Activated T-helper 2 cell treated with anti-CD3 and anti-CD28 coated beads, Interferon-gamma antibody, Interleukin-2, Interleukin-4, amounts not matched to agents 10 μg/mL and 5 μg/mL and 100 μg/mL, durations not matched to agents 14 hours and 24 hours and 36 hours (primary cell): ENCODE results near the gene RNF224. TPM values are rescaled to one million over a fixed set of nuclear protein-coding genes. Genes with fewer than 3 reads are reported as not detected.
"Not testable (repeated sequence)": the region's sequence is repeated elsewhere in the genome, so short reads cannot be mapped to it uniquely, and the experiment has no call there.

Source experiments
- DNase-seq: peaks from one replicate; pipeline ENCODE4 v3.0.0; 2021; ENCODE audit warnings: low spot score
- H3K27ac Mint-ChIP-seq: one replicate; pipeline ENCODE4 v1.8.0; 2021; ENCODE audit warnings: mixed read lengths
- H3K27me3 Mint-ChIP-seq: one replicate; pipeline ENCODE4 v1.8.0; 2021; ENCODE audit warnings: low read depth, mixed read lengths
- H3K36me3 Mint-ChIP-seq: one replicate; pipeline ENCODE4 v1.8.0; 2021; ENCODE audit warnings: low read depth, mixed read lengths
- H3K4me1 Mint-ChIP-seq: one replicate; pipeline ENCODE4 v1.8.0; 2021; ENCODE audit warnings: low read depth, mixed read lengths
- H3K4me3 Mint-ChIP-seq: one replicate; pipeline ENCODE4 v1.8.0; 2021; ENCODE audit warnings: low read depth, mild to moderate bottlenecking, moderate library complexity, mixed read lengths
- H3K9me3 Mint-ChIP-seq: one replicate; pipeline ENCODE4 v1.8.0; 2021; ENCODE audit warnings: mixed read lengths
- intact Hi-C: fragments of 100-400 bp; cut with micrococcal nuclease; formaldehyde crosslinking; loops from one replicate; pipeline ENCODE4 v1.15.1; 2023
- total RNA-seq: library from RNA; stranded (reverse); gene quantifications from 2 replicates; pipeline ENCODE4 v1.2.3, GENCODE V29; 2022

Gene RNF224
- total RNA-seq, 1 donor from 2014 or later: not detected

GRCh38 chr9:137236238-137236935 lies 9.1 kb downstream of the RNF224 start:
- DNase-seq: peak; percentile 83
- H3K4me3 Mint-ChIP-seq: no peak overlapping the region
- no peaks in the 10 kb centered on the region for H3K9me3 Mint-ChIP-seq
- H3K27ac Mint-ChIP-seq: no peak overlapping the region
- H3K27me3 Mint-ChIP-seq: peaks cover 3% of the 10 kb centered on the region
- peaks cover 4% of the 10 kb centered on the region for H3K4me1 Mint-ChIP-seq
- H3K36me3 Mint-ChIP-seq: peaks cover 5% of the 10 kb centered on the region
- intact Hi-C loops: loop anchor here (5.0 kb wide), 3 partner anchors 49 to 189 kb away; partner anchors contain the start of genes ANAPC2, MAN1B1, NPDC1 and SSNA1

GRCh38 chr9:137236936-137237421 lies 9.7 kb downstream of the RNF224 start:
- Mint-ChIP-seq H3K36me3 (peaks cover 6% of the 10 kb centered on the region), H3K27ac (no peak overlapping the region), H3K27me3 (peaks cover 3% of the 10 kb centered on the region), H3K4me3 (no peak overlapping the region), H3K9me3 (no peaks in the 10 kb centered on the region), H3K4me1 (peaks cover 4% of the 10 kb centered on the region)
- intact Hi-C loops: loop anchor here (5.0 kb wide), 3 partner anchors 50 to 190 kb away; partner anchors contain the start of genes ANAPC2, MAN1B1, NPDC1 and SSNA1
- no peak for DNase-seq

- intact Hi-C loops: loop anchor here (5.0 kb wide), 3 partner anchors 51 to 191 kb away; partner anchors contain the start of genes ANAPC2, MAN1B1, NPDC1 and SSNA1
- H3K36me3 Mint-ChIP-seq: peaks cover 17% of the 10 kb centered on the region
Measured at GRCh38 chr9:137237759-137238726, 10.7 kb downstream of the RNF224 start.

GRCh38 chr9:137239541-137240200 lies 12.4 kb downstream of the RNF224 start:
- H3K36me3 Mint-ChIP-seq: peaks cover 27% of the 10 kb centered on the region
- intact Hi-C loops: loop anchor here (5.0 kb wide), 4 partner anchors 52 to 192 kb away; partner anchors contain the start of genes ANAPC2, MAN1B1, NPDC1 and SSNA1
- not testable (repeated sequence) for H3K9me3 Mint-ChIP-seq, DNase-seq, H3K27me3 Mint-ChIP-seq
- peak overlapping the region; percentile 46 for H3K27ac Mint-ChIP-seq
- peaks cover 14% of the 10 kb centered on the region for H3K4me1 Mint-ChIP-seq
- peak overlapping the region; percentile 79 for H3K4me3 Mint-ChIP-seq

More at GRCh38 chr9:137237759-137238726, 10.7 kb downstream of the RNF224 start:
- H3K27me3 Mint-ChIP-seq: peaks cover 3% of the 10 kb centered on the region
- no peaks in the 10 kb centered on the region for H3K9me3 Mint-ChIP-seq
- no peak overlapping the region for H3K4me3 Mint-ChIP-seq
- H3K4me1 Mint-ChIP-seq: peaks cover 12% of the 10 kb centered on the region
- DNase-seq: no peak
- no peak overlapping the region for H3K27ac Mint-ChIP-seq

- intact Hi-C loops: loop anchor here (5.0 kb wide), 1 partner anchor 113 kb away; no protein-coding TSS in a partner anchor
- DNase-seq: no peak
- peaks cover 27% of the 10 kb centered on the region for H3K36me3 Mint-ChIP-seq
- peak overlapping the region; percentile 79 for H3K4me3 Mint-ChIP-seq
- no peaks in the 10 kb centered on the region for H3K9me3 Mint-ChIP-seq
- H3K27ac Mint-ChIP-seq: peak overlapping the region; percentile 46
- no peaks in the 10 kb centered on the region for H3K27me3 Mint-ChIP-seq
- peaks cover 14% of the 10 kb centered on the region for H3K4me1 Mint-ChIP-seq
Measured at GRCh38 chr9:137240318-137240840, 13.1 kb downstream of the RNF224 start.

GRCh38 chr9:137240841-137241489 lies 13.7 kb downstream of the RNF224 start, which contains the start of gene TUBB4B:
Gene TUBB4B, plus strand, starts transcription at chr9:137241287. Its CDS starts 74 bp downstream, at chr9:137241361.
- peaks cover 27% of the 10 kb centered on the region for H3K36me3 Mint-ChIP-seq
- peak; percentile 98 for DNase-seq
- no peaks in the 10 kb centered on the region for H3K9me3 Mint-ChIP-seq
- H3K27me3 Mint-ChIP-seq: no peaks in the 10 kb centered on the region
- intact Hi-C loops: loop anchor here (1.0 to 5.0 kb wide), 3 partner anchors 14 to 114 kb away; partner anchors contain the start of gene NELFB
- H3K4me1 Mint-ChIP-seq: peaks cover 14% of the 10 kb centered on the region
- peak within 1 kb of the TSS; percentile 89 for H3K4me3 Mint-ChIP-seq
- H3K27ac Mint-ChIP-seq: peak within 1 kb of the TSS; percentile 92

- Mint-ChIP-seq H3K27ac (no peak overlapping the region), H3K36me3 (peaks cover 27% of the 10 kb centered on the region), H3K9me3 (no peaks in the 10 kb centered on the region), H3K4me3 (peak overlapping the region; percentile 85), H3K4me1 (peaks cover 14% of the 10 kb centered on the region), H3K27me3 (no peaks in the 10 kb centered on the region)
- intact Hi-C loops: loop anchor here (1.0 to 5.0 kb wide), 3 partner anchors 14 to 114 kb away; partner anchors contain the start of gene NELFB
- peak; percentile 63 for DNase-seq
Measured at GRCh38 chr9:137241490-137242268, 14.4 kb downstream of the RNF224 start.

- Mint-ChIP-seq H3K27ac (peak overlapping the region; percentile 55), H3K9me3 (no peaks in the 10 kb centered on the region), H3K36me3 (peaks cover 27% of the 10 kb centered on the region), H3K27me3 (no peaks in the 10 kb centered on the region), H3K4me1 (peaks cover 14% of the 10 kb centered on the region), H3K4me3 (peak overlapping the region; percentile 85)
- intact Hi-C loops: loop anchor here (5.0 kb wide), 1 partner anchor 115 kb away; no protein-coding TSS in a partner anchor
- DNase-seq: no peak
Measured at GRCh38 chr9:137242269-137243203, 15.2 kb downstream of the RNF224 start.

GRCh38 chr9:137243266-137243625 lies 15.9 kb downstream of the RNF224 start:
- not testable (repeated sequence) for H3K27me3 Mint-ChIP-seq, H3K27ac Mint-ChIP-seq, DNase-seq, H3K9me3 Mint-ChIP-seq
- Mint-ChIP-seq H3K4me3 (peak overlapping the region; percentile 85), H3K36me3 (peaks cover 27% of the 10 kb centered on the region), H3K4me1 (peaks cover 14% of the 10 kb centered on the region)
- intact Hi-C loops: loop anchor here (5.0 kb wide), 1 partner anchor 116 kb away; no protein-coding TSS in a partner anchor
